Mesendoderm (in vitro differentiated cells): ENCODE measurements around the gene NR2F6.

Experiments used
- DNase-seq: peaks from one replicate; pipeline ENCODE4 v3.0.0; 2013
- H2AK5ac ChIP-seq: 2 replicates; pipeline ENCODE4 v1.6.1; 2013; ENCODE audit warnings: low read length, inconsistent platforms
- H2BK120ac ChIP-seq: 2 replicates; pipeline ENCODE4 v1.6.1; 2013; ENCODE audit warnings: low read depth, mild to moderate bottlenecking, low read length, moderate library complexity, mixed read lengths
- H2BK15ac ChIP-seq: replicated peaks from 2 replicates; pipeline ENCODE4 v1.6.1; 2013; ENCODE audit warnings: low read depth, mild to moderate bottlenecking, moderate library complexity
- H2BK5ac ChIP-seq: 2 replicates; pipeline ENCODE4 v1.6.1; 2013; ENCODE audit warnings: low read length, inconsistent platforms
- H3K18ac ChIP-seq: 2 replicates; pipeline ENCODE4 v1.6.1; 2013; ENCODE audit warnings: mild to moderate bottlenecking, low read length, mixed read lengths
- H3K23ac ChIP-seq: one replicate; pipeline ENCODE4 v1.6.1; 2013; ENCODE audit warnings: low read length
- H3K27ac ChIP-seq: 2 replicates; pipeline ENCODE4 v1.5.1; 2013; ENCODE audit warnings: low read depth, mild to moderate bottlenecking, inconsistent platforms, low read length, moderate library complexity
- H3K27me3 ChIP-seq: 2 replicates; pipeline ENCODE4 v1.6.1; 2013; ENCODE audit warnings: low read length, control low read depth, mild to moderate bottlenecking, inconsistent platforms; ENCODE audit not compliant: insufficient read depth, poor library complexity
- H3K36me3 ChIP-seq: 2 replicates; pipeline ENCODE4 v1.6.1; 2013; ENCODE audit warnings: low read length, inconsistent platforms; ENCODE audit not compliant: control insufficient read depth, insufficient read depth
- H3K4ac ChIP-seq: one replicate; pipeline ENCODE4 v1.6.1; 2013; ENCODE audit warnings: low read depth, mild to moderate bottlenecking, low read length, moderate library complexity
- H3K4me1 ChIP-seq: 2 replicates; pipeline ENCODE4 v1.6.1; 2013; ENCODE audit warnings: low read depth, low read length, inconsistent platforms; ENCODE audit not compliant: control insufficient read depth
- H3K4me2 ChIP-seq: 2 replicates; pipeline ENCODE4 v1.6.1; 2013; ENCODE audit warnings: low read length
- H3K4me3 ChIP-seq: 2 replicates; pipeline ENCODE4 v1.5.1; 2013; ENCODE audit warnings: mild to moderate bottlenecking, low read length
- H3K56ac ChIP-seq: one replicate; pipeline ENCODE4 v1.6.1; 2013; ENCODE audit warnings: low read length
- H3K79me1 ChIP-seq: 2 replicates; pipeline ENCODE4 v1.6.1; 2013; ENCODE audit warnings: low read length, inconsistent platforms
- H3K79me2 ChIP-seq: 2 replicates; pipeline ENCODE4 v1.6.1; 2013; ENCODE audit warnings: mild to moderate bottlenecking, low read length; ENCODE audit not compliant: control insufficient read depth, insufficient read depth
- H3K9ac ChIP-seq: 2 replicates; pipeline ENCODE4 v1.6.1; 2013; ENCODE audit warnings: low read length, inconsistent platforms
- H4K5ac ChIP-seq: one replicate; pipeline ENCODE4 v1.6.1; 2013; ENCODE audit warnings: low read length
- H4K8ac ChIP-seq: one replicate; pipeline ENCODE4 v1.6.1; 2013; ENCODE audit warnings: low read depth, mild to moderate bottlenecking, control low read depth, low read length, moderate library complexity
- WGBS: extraction: QIAGEN DNeasy Blood & Tissue Kit; methylation state at CpG from one replicate; pipeline ENCODE4 v1.1.7; 2013; ENCODE audit warnings: low lambda C conversion rate, missing lambda C conversion rate; ENCODE audit not compliant: insufficient coverage; ENCODE audit errors: extremely low coverage; 5-methylcytosine and 5-hydroxymethylcytosine counted together

The NR2F6 gene

DNA sequence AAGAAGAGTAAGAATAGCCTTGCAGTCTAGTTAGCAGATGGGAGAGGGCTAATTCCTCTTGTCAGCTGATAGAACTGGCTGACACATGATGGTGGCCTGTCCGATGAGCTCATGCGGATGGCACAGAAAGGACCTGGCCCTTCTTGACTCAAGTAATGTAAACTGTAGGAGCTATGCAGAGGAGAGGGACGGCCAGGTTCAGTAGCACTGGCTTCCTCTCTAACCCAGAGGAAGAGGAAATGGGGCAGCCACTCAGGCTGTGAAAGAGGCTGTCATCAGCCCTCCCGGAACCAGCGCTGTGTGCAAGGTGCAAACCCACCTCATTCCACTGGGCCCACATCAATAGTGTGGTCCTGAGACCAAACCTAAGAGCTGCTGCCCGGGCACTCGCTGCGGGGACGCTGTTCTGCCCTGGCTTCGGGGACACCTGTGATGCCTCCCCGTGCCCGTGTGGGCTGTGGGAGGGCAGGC, 61.3 kb downstream of the NR2F6 start:
- H2BK5ac ChIP-seq = no peak overlapping the region
- H3K23ac ChIP-seq = no peak overlapping the region
- H3K9ac ChIP-seq = no peak overlapping the region
- H2BK15ac ChIP-seq = no peak overlapping the region
- DNase-seq = no peak
- no peak overlapping the region for H3K27ac ChIP-seq
- H2AK5ac ChIP-seq = no peak overlapping the region
- no peak overlapping the region for H3K4me2 ChIP-seq
- no CpG with 5 or more reads among the region's 12 CpGs for WGBS
- H3K27me3 ChIP-seq = no peaks in the 10 kb centered on the region
- no peak overlapping the region for H3K18ac ChIP-seq
- H3K56ac ChIP-seq = no peak overlapping the region
- H3K79me1 ChIP-seq = no peaks in the 10 kb centered on the region
- H3K36me3 ChIP-seq = peaks cover 6% of the 10 kb centered on the region
- no peaks in the 10 kb centered on the region for H3K4me1 ChIP-seq
- no peak overlapping the region for H3K4me3 ChIP-seq
- no peak overlapping the region for H3K4ac ChIP-seq
- H4K8ac ChIP-seq = no peak overlapping the region
- no peak overlapping the region for H2BK120ac ChIP-seq
- H4K5ac ChIP-seq = no peak overlapping the region
- no peaks in the 10 kb centered on the region for H3K79me2 ChIP-seq

DNA sequence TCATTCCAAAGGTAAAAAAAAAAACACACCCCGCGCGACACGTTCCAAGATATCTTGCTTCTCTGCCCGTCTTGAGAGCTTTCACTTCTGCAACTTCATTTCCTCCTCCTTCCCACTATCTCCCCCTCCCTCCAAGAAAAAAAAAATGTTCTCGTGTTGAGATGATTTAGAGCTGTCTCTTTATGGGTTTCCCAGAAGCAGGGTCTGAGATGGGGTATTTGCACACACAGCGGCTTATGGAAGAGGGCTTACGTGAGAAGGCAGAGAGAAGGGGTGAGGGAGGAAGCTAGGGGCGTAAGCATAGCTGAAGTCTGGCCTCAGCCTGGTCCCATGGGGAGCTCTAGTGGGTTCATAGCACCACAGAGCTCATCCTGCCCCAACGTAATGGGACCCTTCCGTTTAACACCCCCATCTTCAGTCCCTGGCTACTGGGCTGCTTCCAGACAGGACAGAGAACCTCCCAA, 61.8 kb downstream of the NR2F6 start:
- Histone ChIP-seq H3K9ac (no peak overlapping the region), H3K56ac (no peak overlapping the region), H4K8ac (no peak overlapping the region), H2BK120ac (no peak overlapping the region), H3K79me1 (no peaks in the 10 kb centered on the region), H3K79me2 (no peaks in the 10 kb centered on the region), H2BK5ac (no peak overlapping the region), H3K27me3 (no peaks in the 10 kb centered on the region), H3K4ac (no peak overlapping the region), H3K4me2 (no peak overlapping the region), H3K4me1 (no peaks in the 10 kb centered on the region), H3K18ac (no peak overlapping the region), H3K27ac (no peak overlapping the region), H3K23ac (no peak overlapping the region), H2BK15ac (no peak overlapping the region), H3K4me3 (no peak overlapping the region), H4K5ac (no peak overlapping the region), H2AK5ac (no peak overlapping the region), H3K36me3 (peaks cover 6% of the 10 kb centered on the region)
- DNase-seq = no peak
- WGBS = no CpG with 5 or more reads among the region's 11 CpGs

DNA sequence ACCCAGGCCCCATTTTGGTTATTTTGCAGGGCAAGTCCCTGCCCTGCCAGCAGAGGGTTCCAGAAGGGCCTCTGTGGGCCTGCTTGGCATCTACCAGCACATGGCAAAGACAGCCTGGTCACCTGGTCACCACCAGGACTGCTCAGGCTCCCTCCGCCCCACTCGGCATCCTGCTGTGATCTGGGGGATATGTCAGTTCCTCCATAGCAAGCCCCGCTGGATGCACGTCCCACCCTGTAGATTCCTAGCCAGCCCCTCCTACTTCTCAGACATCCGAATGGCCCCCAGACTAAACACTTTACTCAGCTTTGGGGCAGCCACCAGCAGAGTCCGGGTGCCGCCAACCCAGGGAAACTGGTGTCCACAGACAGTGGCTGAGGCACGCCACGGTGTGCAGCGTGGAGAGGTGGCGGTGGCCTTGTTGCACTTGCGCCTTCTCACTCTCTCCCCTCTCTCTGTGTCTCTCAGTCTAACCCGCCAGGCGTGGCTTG, 62.4 kb downstream of the NR2F6 start:
- H2BK15ac ChIP-seq = no peak overlapping the region
- no peak overlapping the region for H4K5ac ChIP-seq
- no peak overlapping the region for H3K27ac ChIP-seq
- H3K9ac ChIP-seq = no peak overlapping the region
- H3K79me1 ChIP-seq = no peaks in the 10 kb centered on the region
- H4K8ac ChIP-seq = no peak overlapping the region
- H3K27me3 ChIP-seq = no peaks in the 10 kb centered on the region
- no peak overlapping the region for H3K4ac ChIP-seq
- H2BK120ac ChIP-seq = no peak overlapping the region
- H3K56ac ChIP-seq = no peak overlapping the region
- DNase-seq = peak; percentile 25
- H3K18ac ChIP-seq = no peak overlapping the region
- WGBS = no CpG with 5 or more reads among the region's 14 CpGs
- H3K4me2 ChIP-seq = no peak overlapping the region
- peaks cover 6% of the 10 kb centered on the region for H3K36me3 ChIP-seq
- H2BK5ac ChIP-seq = no peak overlapping the region
- H3K23ac ChIP-seq = no peak overlapping the region
- H3K4me1 ChIP-seq = no peaks in the 10 kb centered on the region
- no peak overlapping the region for H2AK5ac ChIP-seq
- H3K79me2 ChIP-seq = no peaks in the 10 kb centered on the region
- no peak overlapping the region for H3K4me3 ChIP-seq
